ENCODE measurements around the gene FOXI3.

Gene FOXI3

GRCh38 chr2:88452980-88453582, 588 bp upstream of the FOXI3 start:
- Histone ChIP-seq H3K27ac (ENCODE audit: low read depth, low read length) (no peak overlapping the region), H3K4me3 (ENCODE audit: low read length) (peak overlapping the region; percentile 19; the same call in 1 of the 2 replicates), H3F3A (ENCODE audit: control insufficient read depth, insufficient read depth) (no peaks in the 10 kb centered on the region), H3K79me2 (ENCODE audit: control insufficient read depth, low read length) (no peaks in the 10 kb centered on the region), H4K20me1 (ENCODE audit: control insufficient read depth, insufficient read depth, low read depth, low read length) (no peaks in the 10 kb centered on the region), H3K4me2 (ENCODE audit: low read length) (peak overlapping the region; percentile 46), H3K9me2 (replicated peaks; ENCODE audit: control insufficient read depth, low read length) (no peaks in the 10 kb centered on the region), H3K27me3 (ENCODE audit: control insufficient read depth, low read length) (peaks cover 25% of the 10 kb centered on the region), H3K4me1 (ENCODE audit: control insufficient read depth, low read length) (peaks cover 7% of the 10 kb centered on the region; the same call in 1 of the 2 replicates), H3K9me3 (ENCODE audit: control insufficient read depth, insufficient read depth, low read length) (no peaks in the 10 kb centered on the region), H3K36me3 (ENCODE audit: control insufficient read depth, low read length) (no peaks in the 10 kb centered on the region)
- TF ChIP-seq EZH2phosphoT487 (IDR thresholded peaks at IDR 0.05; ENCODE audit: borderline replicate concordance, low read length), result peak; percentile 91; the same call in 1 of the 2 replicates
- TF ChIP-seq CTCF (IDR thresholded peaks at IDR 0.05; ENCODE audit: low read depth, low read length, poor library complexity, severe bottlenecking), result no peak

GRCh38 chr2:88451811-88452564, 505 bp downstream of the FOXI3 start:
- peaks cover 25% of the 10 kb centered on the region for H3K27me3 ChIP-seq (ENCODE audit: control insufficient read depth, low read length)
- H3K36me3 ChIP-seq (ENCODE audit: control insufficient read depth, low read length), result no peaks in the 10 kb centered on the region
- H3K9me2 ChIP-seq (replicated peaks; ENCODE audit: control insufficient read depth, low read length), result no peaks in the 10 kb centered on the region
- no peaks in the 10 kb centered on the region for H3F3A ChIP-seq (ENCODE audit: control insufficient read depth, insufficient read depth)
- peaks cover 7% of the 10 kb centered on the region; the same call in 1 of the 2 replicates for H3K4me1 ChIP-seq (ENCODE audit: control insufficient read depth, low read length)
- no peak for TF ChIP-seq CTCF (IDR thresholded peaks at IDR 0.05; ENCODE audit: low read depth, low read length, poor library complexity, severe bottlenecking)
- TF ChIP-seq EZH2phosphoT487 (IDR thresholded peaks at IDR 0.05; ENCODE audit: borderline replicate concordance, low read length), result no peak
- H3K79me2 ChIP-seq (ENCODE audit: control insufficient read depth, low read length), result no peaks in the 10 kb centered on the region
- no peak overlapping the region; the same call in 1 of the 2 replicates for H3K4me3 ChIP-seq (ENCODE audit: low read length)
- H4K20me1 ChIP-seq (ENCODE audit: control insufficient read depth, insufficient read depth, low read depth, low read length), result no peaks in the 10 kb centered on the region
- no peak overlapping the region for H3K27ac ChIP-seq (ENCODE audit: low read depth, low read length)
- H3K9me3 ChIP-seq (ENCODE audit: control insufficient read depth, insufficient read depth, low read length), result no peaks in the 10 kb centered on the region
- H3K4me2 ChIP-seq (ENCODE audit: low read length), result no peak overlapping the region

- H3K27ac ChIP-seq (ENCODE audit: low read depth, low read length), result no peak overlapping the region
- H3K4me2 ChIP-seq (ENCODE audit: low read length), result no peak overlapping the region
- no peak for TF ChIP-seq EZH2phosphoT487 (IDR thresholded peaks at IDR 0.05; ENCODE audit: borderline replicate concordance, low read length)
- TF ChIP-seq CTCF (IDR thresholded peaks at IDR 0.05; ENCODE audit: low read depth, low read length, poor library complexity, severe bottlenecking), result no peak
- H3F3A ChIP-seq (ENCODE audit: control insufficient read depth, insufficient read depth), result no peaks in the 10 kb centered on the region
- H3K9me3 ChIP-seq (ENCODE audit: control insufficient read depth, insufficient read depth, low read length), result no peaks in the 10 kb centered on the region
- H3K4me3 ChIP-seq (ENCODE audit: low read length), result no peak overlapping the region
- no peaks in the 10 kb centered on the region for H3K9me2 ChIP-seq (replicated peaks; ENCODE audit: control insufficient read depth, low read length)
- no peaks in the 10 kb centered on the region for H3K79me2 ChIP-seq (ENCODE audit: control insufficient read depth, low read length)
- no peaks in the 10 kb centered on the region for H4K20me1 ChIP-seq (ENCODE audit: control insufficient read depth, insufficient read depth, low read depth, low read length)
- peaks cover 7% of the 10 kb centered on the region; the same call in 1 of the 2 replicates for H3K4me1 ChIP-seq (ENCODE audit: control insufficient read depth, low read length)
- H3K36me3 ChIP-seq (ENCODE audit: control insufficient read depth, low read length), result no peaks in the 10 kb centered on the region
- H3K27me3 ChIP-seq (ENCODE audit: control insufficient read depth, low read length), result peaks cover 25% of the 10 kb centered on the region
Measured at GRCh38 chr2:88450925-88451810, 1.3 kb downstream of the FOXI3 start.

Measured in DOHH2 (cell line).